Fibroblast of skin of back (primary cell): ENCODE data around the gene MS4A14.
"Not testable (repeated sequence)": the region's sequence is repeated elsewhere in the genome, so short reads cannot be mapped to it uniquely, and the experiment has no call there.

Experiments used
- DNase-seq: peaks from one replicate; pipeline ENCODE4 v3.0.0-alpha.2; 2013

Gene MS4A14

GRCh38 chr11:60389279-60389910 is 6.9 kb upstream of the MS4A14 start:
- no peak for DNase-seq

GRCh38 chr11:60390419-60390818 is 5.8 kb upstream of the MS4A14 start:
- no peak for DNase-seq

GRCh38 chr11:60392361-60392760 is 3.9 kb upstream of the MS4A14 start:
- no peak for DNase-seq

GRCh38 chr11:60393016-60393415 is 3.2 kb upstream of the MS4A14 start:
- no peak for DNase-seq

- DNase-seq, result no peak
Observed at GRCh38 chr11:60394666-60395380, 1.4 kb upstream of the MS4A14 start.

- no peak for DNase-seq
Observed at GRCh38 chr11:60396799-60397198, 540 bp downstream of the MS4A14 start.

- no peak for DNase-seq
Observed at GRCh38 chr11:60420015-60420414, 23.8 kb downstream of the MS4A14 start.

- DNase-seq, result no peak
Observed at GRCh38 chr11:60422609-60423008, 26.4 kb downstream of the MS4A14 start.

- DNase-seq, result no peak
Observed at GRCh38 chr11:60428517-60428916, 32.3 kb downstream of the MS4A14 start.

- no peak for DNase-seq
Observed at GRCh38 chr11:60429272-60429671, 33.0 kb downstream of the MS4A14 start, which contains the start of gene MS4A5. MS4A5 (plus strand) TSS chr11:60429572; CDS start chr11:60429675, 103 bp downstream.

GRCh38 chr11:60431251-60431650 is 35.0 kb downstream of the MS4A14 start:
- no peak for DNase-seq

- no peak for DNase-seq
Observed at GRCh38 chr11:60433401-60433800, 37.1 kb downstream of the MS4A14 start.

- no peak for DNase-seq
Observed at GRCh38 chr11:60447070-60447469, 50.8 kb downstream of the MS4A14 start.

- DNase-seq, result no peak
Observed at GRCh38 chr11:60447846-60448245, 51.6 kb downstream of the MS4A14 start.

- not testable (repeated sequence) for DNase-seq
Observed at GRCh38 chr11:60451185-60451584, 54.9 kb downstream of the MS4A14 start.

GRCh38 chr11:60454212-60454611 is 58.0 kb downstream of the MS4A14 start:
- no peak for DNase-seq

- no peak for DNase-seq
Observed at GRCh38 chr11:60455531-60456042, 59.3 kb downstream of the MS4A14 start, which contains the start of gene MS4A1. MS4A1 (plus strand) TSS chr11:60455847; CDS start chr11:60462375, 6,528 bp downstream.

GRCh38 chr11:60457576-60457975 is 61.3 kb downstream of the MS4A14 start:
- no peak for DNase-seq

- DNase-seq, result no peak
Observed at GRCh38 chr11:60459345-60459744, 63.1 kb downstream of the MS4A14 start.
